Activated T-cell treated with anti-CD3 and anti-CD28 coated beads for 48 hours (primary cell): ENCODE results near the gene UBE2D2.

Experiments used
- DNase-seq: peaks from one replicate; pipeline ENCODE4 v3.0.0-alpha.2; 2020; ENCODE audit warnings: low read depth

UBE2D2 gene

GRCh38 chr5:139676951-139677735 is 116.0 kb downstream of the UBE2D2 start:
- DNase-seq, result no peak
